Measurements from ENCODE around the gene ACTA1. TPM values are rescaled to one million over a fixed set of nuclear protein-coding genes. Genes with fewer than 3 reads are reported as not detected.

ACTA1 gene
- total and polyA plus RNA-seq, 12 donors = 976 to 17,994 (median 8,260) TPM

DNA sequence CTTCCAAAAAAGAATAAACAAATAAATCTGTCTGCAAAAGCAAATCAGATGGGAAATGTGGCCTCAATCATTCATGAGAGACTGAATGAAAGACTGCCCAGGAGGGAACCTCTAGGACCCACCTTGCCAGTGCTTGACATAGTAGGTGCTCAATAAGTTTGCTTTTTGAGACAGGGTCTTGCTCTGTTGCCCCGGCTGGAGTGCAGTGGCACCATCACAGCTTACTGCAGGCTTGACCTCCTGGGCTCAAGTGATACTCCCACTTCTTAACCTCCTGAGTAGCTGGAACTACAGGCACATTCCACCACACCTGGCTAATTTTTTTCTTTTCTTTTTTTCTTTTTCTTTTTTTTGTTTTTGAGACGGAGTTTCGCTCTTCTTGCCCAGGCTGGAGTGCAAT is 50.7 kb downstream of the ACTA1 start:
- intact Hi-C loops (cut with DNase I) = no loop called here
- H3K27me3 ChIP-seq = peaks cover 0 to 7% (median 3%) of the 10 kb centered on the region in 7 donors
- TF ChIP-seq, protein P1, sequence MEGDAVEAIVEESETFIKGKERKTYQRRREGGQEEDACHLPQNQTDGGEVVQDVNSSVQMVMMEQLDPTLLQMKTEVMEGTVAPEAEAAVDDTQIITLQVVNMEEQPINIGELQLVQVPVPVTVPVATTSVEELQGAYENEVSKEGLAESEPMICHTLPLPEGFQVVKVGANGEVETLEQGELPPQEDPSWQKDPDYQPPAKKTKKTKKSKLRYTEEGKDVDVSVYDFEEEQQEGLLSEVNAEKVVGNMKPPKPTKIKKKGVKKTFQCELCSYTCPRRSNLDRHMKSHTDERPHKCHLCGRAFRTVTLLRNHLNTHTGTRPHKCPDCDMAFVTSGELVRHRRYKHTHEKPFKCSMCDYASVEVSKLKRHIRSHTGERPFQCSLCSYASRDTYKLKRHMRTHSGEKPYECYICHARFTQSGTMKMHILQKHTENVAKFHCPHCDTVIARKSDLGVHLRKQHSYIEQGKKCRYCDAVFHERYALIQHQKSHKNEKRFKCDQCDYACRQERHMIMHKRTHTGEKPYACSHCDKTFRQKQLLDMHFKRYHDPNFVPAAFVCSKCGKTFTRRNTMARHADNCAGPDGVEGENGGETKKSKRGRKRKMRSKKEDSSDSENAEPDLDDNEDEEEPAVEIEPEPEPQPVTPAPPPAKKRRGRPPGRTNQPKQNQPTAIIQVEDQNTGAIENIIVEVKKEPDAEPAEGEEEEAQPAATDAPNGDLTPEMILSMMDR (IDR thresholded peaks at IDR 0.05) = no peak
- H3K36me3 ChIP-seq = no peaks in the 10 kb centered on the region
- H3K9me3 ChIP-seq = no peaks in the 10 kb centered on the region
- H3K4me3 ChIP-seq = no peak overlapping the region
- no peak overlapping the region for H3K27ac ChIP-seq
- peaks cover 0 to 8% (median 0%) of the 10 kb centered on the region in 9 donors for H3K4me1 ChIP-seq
- DNase-seq = no peak
- ATAC-seq = no peak
- 94 to 98% methylated on average over 3 of the region's 3 CpGs for WGBS, 2 donors

Other genes starting within 250 kb of the ACTA1 start
- 100 to 1,000 TPM in 9 of 10 donors, 10 to 100 TPM in 1; 94.8 to 131 (median 116) TPM for gene RAB4A, start 163.0 kb downstream of the ACTA1 start, total RNA-seq
- 10 to 100 TPM; 15.7 to 57.1 TPM for gene RAB4A, start 163.0 kb downstream of the ACTA1 start, polyA plus RNA-seq
- 1 to 10 TPM; 1.0 to 4.7 (median 3.5) TPM for gene CCSAP, start 91.0 kb downstream of the ACTA1 start, total RNA-seq
- 1 to 10 TPM in 1 of 2 donors, under 1 TPM in 1; 0.91 to 2.0 TPM for gene CCSAP, start 91.0 kb downstream of the ACTA1 start, polyA plus RNA-seq
- gene NUP133, start 74.2 kb upstream of the ACTA1 start, total RNA-seq = 10 to 100 TPM; 28.1 to 36.3 (median 31.4) TPM
- 10 to 100 TPM in 1 of 2 donors, 1 to 10 TPM in 1; 9.3 to 13.8 TPM for gene NUP133, start 74.2 kb upstream of the ACTA1 start, polyA plus RNA-seq
- 10 to 100 TPM in 8 of 10 donors, 1 to 10 TPM in 2; 8.9 to 13.5 (median 11.9) TPM for gene ABCB10, start 124.6 kb upstream of the ACTA1 start, total RNA-seq
- gene ABCB10, start 124.6 kb upstream of the ACTA1 start, polyA plus RNA-seq = 10 to 100 TPM in 1 of 2 donors, 1 to 10 TPM in 1; 4.2 to 11.1 TPM
- 10 to 100 TPM in 9 of 10 donors, 1 to 10 TPM in 1; 9.7 to 13.7 (median 11.2) TPM for gene TAF5L, start 192.0 kb upstream of the ACTA1 start, total RNA-seq
- 1 to 10 TPM; 6.0 to 8.6 TPM for gene TAF5L, start 192.0 kb upstream of the ACTA1 start, polyA plus RNA-seq
- 1 to 10 TPM; 2.9 to 5.6 (median 4.4) TPM for gene URB2, start 192.2 kb upstream of the ACTA1 start, total RNA-seq
- gene URB2, start 192.2 kb upstream of the ACTA1 start, polyA plus RNA-seq = 1 to 10 TPM; 1.6 to 2.1 TPM

Data from heart right ventricle (tissue), 16 donors.